ENCODE data around the gene ABCD1.

The ABCD1 gene

DNA sequence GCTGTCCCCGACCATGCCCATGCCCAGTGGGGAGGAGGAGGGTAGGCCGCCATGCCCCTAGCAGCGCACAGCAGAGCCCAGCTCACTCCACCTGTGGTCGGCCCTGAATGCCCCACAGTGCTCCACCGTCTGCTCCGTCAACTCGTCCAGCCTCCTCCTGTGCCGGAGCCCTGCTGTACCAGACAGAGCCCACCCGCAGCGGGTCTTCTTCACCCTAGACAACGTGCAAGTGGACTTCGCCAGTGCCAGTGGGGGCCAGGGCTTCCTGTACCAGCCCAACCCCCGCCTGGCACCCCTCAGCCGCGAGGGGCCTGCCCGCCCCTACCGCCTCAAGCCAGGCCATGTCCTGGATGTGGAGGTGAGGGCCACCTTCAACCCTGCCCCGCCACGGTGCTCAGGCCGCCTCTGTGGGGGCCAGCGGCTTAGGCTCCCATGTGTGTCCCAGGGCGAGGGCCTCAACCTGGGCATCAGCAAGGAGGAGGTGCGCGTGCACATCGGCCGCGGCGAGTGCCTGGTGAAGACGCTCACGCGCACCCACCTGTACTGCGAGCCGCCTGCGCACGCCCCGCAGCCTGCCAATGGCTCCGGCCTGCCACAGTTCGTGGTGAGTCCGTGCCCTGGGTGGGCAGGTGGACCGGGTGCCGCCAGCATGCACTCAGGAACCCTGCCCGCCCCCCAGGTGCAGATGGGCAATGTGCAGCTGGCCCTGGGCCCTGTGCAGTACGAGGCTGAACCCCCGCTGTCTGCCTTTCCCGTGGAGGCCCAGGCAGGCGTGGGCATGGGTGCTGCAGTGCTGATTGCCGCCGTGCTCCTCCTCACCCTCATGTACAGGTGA is 49.3 kb downstream of the ABCD1 start:
- no peak for DNase-seq (ENCODE audit: low spot score)

DNA sequence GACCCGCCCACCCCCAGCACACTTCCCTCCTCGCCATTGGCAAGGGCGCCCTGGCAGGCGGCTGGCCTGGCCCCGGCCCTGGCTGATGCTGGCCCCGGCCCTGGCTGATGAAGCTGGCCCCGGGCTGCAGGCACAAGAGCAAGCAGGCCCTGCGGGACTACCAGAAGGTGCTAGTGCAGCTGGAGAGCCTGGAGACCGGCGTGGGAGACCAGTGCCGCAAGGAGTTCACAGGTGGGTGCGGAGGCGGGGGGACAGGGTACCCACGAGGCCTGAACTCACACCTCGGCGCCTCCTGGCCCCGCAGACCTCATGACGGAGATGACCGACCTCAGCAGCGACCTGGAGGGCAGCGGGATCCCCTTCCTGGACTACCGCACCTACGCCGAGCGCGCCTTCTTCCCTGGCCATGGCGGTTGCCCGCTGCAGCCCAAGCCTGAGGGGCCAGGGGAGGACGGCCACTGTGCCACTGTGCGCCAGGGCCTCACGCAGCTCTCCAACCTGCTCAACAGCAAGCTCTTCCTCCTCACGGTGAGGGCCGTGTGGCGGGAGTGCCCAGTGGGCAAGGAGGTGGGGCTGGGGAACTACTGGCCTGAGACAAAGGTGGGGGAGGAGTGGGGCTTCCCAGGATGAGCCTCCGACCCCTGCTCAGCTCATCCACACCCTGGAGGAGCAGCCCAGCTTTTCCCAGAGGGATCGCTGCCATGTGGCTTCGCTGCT is 50.1 kb downstream of the ABCD1 start:
- no peak for DNase-seq (ENCODE audit: low spot score)

DNA sequence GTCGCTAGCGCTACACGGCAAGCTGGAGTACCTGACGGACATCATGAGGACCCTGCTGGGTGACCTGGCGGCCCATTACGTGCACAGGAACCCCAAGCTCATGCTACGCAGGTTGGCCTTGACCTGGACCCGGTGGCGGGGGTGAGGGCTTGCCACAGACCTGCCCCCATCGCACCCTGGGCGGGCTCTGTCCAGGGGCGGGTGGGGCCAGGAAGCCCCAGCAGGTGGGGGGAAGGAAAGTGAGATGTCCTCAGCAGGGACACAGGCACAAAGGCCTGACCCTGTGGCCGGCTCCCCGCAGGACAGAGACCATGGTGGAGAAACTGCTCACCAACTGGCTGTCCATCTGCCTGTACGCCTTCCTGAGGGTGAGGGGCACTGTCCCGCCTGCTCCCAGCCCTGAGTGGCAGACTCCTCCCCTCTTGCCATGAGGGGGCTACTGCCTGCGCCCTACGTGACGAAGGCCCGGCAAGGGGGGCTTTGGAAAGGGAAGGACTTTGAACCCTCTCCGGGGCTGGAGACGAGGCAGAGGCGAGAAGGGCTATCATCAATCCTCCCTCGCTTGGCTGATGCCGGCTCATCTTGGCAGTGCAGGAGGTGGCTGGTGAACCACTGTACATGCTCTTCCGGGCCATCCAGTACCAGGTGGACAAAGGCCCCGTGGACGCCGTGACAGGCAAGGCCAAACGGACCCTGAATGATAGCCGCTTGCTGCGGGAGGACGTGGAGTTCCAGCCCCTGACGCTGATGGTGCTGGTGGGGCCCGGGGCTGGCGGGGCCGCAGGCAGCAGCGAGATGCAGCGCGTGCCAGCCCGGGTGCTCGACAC is 50.9 kb downstream of the ABCD1 start:
- DNase-seq (ENCODE audit: low spot score) = no peak

DNA sequence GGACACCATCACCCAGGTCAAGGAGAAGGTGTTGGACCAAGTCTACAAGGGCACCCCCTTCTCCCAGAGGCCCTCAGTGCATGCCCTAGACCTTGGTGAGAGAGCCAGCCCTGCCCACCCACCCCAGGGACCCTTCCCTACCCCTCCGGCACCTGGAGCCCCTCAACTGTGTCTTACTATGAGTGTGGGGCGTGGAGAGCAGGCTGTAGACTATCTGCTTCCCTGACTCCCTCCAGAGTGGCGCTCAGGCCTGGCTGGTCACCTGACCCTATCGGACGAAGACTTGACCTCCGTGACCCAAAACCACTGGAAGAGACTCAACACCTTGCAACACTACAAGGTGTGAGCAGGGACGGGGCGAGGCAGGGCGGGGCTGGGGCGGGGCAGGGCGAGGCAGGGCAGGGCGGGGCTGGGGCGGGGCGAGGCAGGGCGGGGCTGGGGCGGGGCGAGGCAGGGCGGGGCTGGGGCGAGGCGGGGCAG is 51.5 kb downstream of the ABCD1 start:
- no peak for DNase-seq (ENCODE audit: low spot score)

DNA sequence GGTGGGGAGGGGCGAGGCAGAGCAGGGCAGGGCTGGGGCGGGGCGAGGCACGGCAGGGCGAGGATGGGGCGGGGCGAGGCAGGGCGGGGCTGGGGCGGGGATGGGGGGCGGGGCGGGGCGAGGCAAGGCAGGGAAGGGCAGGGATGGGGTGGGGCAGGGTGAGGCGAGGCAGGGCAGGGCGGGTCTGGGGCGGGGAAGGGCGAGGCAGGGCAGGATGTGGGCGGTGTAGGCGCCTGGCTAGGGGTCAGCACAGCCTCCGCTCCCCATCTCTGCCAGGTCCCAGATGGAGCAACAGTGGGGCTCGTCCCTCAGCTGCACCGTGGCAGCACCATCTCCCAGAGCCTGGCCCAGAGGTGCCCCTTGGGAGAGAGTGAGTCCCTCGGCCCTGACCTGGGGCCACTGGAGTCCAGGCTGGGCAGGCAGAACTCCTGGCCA is 52.0 kb downstream of the ABCD1 start:
- no peak for DNase-seq (ENCODE audit: low spot score)

DNA sequence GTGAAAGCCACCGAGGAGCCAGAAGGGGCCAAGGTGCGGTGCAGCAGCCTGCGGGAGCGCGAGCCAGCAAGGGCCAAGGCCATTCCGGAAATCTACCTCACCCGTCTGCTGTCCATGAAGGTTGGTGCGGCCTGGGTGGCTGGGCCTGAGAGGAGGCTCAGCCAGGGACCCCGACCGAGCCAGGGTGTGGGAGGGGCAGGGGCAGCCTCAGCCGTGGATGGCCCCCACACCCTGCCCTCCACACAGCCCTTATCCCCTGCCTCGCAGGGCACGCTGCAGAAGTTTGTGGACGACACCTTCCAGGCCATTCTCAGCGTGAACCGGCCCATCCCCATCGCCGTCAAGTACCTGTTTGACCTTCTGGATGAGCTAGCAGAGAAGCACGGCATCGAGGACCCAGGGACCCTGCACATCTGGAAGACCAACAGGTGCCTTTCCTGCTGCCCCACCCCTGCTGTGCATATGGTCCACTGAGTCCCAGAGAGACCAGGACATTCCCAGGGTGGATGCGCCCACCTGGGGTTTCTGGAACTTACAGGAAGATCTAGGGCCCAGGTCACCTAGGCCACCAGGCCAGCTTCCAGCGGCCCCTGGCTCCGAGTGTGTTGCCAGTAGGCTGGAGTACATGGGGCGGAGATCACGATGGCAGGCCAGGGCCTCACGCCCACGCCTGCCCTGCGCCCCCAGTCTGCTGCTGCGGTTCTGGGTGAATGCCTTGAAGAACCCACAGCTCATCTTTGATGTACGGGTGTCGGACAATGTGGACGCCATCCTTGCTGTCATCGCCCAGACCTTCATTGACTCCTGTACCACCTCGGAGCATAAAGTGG is 52.8 kb downstream of the ABCD1 start:
- no peak for DNase-seq (ENCODE audit: low spot score)

DNA sequence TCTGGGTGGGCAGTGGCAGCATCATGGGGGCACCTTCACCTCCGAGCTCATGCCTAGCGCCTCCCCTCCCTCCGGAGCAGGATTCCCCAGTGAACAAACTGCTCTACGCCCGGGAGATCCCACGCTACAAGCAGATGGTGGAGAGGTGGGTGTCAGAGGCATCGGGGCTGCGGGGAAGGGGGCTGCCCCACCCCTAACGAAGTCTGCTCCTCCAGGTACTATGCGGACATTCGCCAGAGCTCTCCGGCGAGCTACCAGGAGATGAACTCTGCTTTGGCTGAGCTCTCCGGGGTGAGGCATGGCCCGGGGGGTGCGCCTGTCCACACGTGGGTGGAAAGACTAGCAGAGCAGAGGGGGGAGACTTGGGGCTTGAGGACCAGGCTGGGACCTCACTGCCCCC is 53.5 kb downstream of the ABCD1 start:
- no peak for DNase-seq (ENCODE audit: low spot score)

DNA sequence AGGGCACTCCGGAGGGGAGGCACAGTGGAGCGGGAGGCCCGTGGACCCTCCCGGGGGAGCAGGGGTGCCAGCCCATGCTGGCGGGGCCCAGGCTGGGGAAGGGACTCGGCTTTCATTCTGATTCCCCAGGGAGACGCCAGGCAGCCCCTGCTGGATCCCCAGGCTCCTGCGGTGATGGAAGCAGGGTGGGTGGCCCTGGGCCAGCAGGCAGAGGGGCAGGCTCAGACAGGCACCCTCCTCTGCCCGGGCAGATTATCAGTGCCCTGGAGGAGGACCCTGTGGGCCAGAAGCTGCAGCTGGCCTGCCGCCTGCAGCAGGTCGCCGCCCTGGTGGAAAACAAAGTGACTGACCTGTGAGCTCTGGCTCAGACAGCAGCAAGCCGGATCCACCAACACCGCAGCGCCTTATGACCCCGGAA is 54.0 kb downstream of the ABCD1 start:
- DNase-seq (ENCODE audit: low spot score) = no peak

DNA sequence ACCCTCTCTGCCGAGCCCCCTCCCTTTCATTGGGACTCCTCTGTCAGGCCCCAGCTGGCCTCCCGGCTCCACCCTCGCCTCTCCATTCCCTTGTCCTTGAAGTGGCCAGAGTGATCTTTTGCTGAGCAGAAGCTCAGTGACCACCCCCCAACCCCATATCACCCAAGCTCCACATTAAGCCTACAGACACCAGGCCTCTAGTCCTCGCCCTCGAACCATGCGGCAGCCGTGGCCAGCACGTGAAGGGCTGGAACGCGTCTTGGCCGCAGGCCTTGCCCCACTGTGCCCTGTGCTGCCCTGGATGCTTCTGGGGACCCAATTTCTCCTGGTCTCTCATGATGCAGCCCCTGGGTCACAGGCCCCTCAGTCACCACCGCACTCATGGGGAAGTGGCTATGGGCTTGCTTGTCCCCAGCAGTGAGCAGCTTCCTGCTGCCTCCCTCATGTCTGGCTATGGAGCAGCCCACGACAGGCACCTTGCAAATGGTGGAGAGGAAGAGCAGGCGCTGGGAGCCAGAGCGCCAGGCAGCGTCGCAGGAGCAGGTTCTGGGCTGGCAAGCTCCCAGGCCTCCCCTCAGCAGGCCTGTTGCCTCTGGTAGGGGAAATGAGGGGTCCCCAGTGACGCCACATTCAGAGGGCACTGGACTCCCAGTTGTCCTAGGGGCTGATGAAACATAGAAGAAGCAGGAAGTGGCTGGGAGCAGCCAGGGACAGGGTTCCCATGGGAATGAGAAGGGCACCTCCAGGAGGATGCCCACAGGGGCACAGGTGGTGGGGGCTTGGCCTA is 55.4 kb downstream of the ABCD1 start:
- no peak for DNase-seq (ENCODE audit: low spot score)

DNA sequence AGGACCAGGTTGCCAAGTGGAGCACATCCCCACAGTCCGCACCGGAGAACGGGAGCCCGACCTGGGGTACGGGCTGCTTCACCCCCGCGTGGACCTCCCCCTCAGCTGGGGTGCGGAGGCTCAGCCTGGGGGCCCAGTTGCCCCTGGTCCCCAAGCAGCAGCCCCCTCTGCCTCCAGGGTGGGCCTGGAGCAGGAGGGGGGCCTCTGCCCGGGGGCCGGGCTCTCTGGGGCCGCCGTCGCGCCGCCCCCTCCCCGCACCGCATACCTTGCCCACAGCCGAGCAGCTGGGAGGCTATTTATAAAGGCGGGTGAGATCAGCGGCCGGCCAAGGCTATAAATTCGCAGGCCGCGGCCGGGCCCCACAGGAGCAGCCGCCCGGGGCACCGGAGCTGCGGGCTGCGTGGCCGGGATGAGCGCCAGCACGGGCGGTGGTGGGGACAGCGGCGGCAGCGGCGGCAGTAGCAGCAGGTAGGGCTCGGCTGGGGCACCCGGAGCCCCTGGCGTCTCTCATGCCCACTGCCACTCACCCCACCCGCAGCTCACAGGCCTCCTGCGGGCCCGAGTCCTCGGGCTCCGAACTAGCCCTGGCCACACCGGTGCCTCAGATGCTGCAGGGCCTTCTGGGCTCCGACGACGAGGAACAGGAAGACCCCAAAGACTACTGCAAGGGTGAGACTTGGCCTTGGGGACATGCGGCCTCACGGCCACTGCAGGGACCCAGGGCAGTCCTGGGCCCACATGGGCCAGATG is 56.2 kb downstream of the ABCD1 start, which contains the start of gene SRPK3:
TSS of gene SRPK3 (plus strand) at position 364 of the 750 bp plus-strand sequence. CDS start at position 410, 46 bp downstream.
- no peak for DNase-seq (ENCODE audit: low spot score)

DNA sequence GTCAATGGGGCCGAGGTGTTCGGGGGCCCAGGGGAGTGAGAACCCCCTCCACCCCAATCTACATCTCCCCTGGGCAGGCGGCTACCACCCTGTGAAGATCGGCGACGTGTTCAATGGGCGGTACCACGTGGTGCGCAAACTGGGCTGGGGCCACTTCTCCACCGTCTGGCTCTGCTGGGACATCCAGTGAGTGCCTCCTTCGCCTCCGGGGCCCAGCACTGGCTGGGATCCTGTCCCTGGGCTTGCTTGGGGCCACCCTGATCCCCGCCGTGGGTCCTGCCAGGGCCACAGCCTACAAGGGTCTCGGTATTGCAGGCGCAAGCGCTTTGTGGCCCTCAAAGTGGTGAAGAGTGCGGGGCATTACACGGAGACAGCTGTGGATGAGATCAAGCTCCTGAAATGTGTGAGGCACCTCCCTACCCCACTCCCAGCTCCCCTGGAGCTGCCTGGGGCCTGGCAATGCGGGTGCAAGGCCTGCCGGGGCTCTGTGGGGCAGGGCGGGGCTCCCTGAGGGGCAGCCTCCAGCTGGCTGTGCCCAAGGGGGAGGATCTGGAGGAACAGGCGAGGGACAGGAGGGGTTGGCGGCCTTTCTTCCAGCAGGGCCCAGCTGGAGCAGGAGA is 56.9 kb downstream of the ABCD1 start:
- no peak for DNase-seq (ENCODE audit: low spot score)

DNA sequence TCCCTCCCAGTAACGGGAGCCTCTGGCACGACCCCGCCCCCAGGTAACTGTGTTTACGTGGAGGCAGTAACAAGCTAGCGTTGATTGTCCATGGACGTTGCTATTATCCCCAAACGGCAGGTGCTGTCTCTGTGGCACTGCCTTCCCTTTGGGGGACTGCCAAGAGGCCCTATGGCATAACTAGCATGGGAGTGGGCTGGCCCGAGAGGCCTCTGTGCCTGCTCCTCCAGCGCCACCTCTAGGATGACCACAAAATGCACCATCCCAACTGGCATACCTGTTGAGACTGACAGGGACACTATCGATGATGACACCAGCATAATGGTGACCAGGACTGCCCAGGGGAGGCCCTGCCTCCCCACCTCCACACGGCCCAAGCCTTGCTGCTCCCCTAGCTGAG is 57.7 kb downstream of the ABCD1 start:
- DNase-seq (ENCODE audit: low spot score) = no peak

DNA sequence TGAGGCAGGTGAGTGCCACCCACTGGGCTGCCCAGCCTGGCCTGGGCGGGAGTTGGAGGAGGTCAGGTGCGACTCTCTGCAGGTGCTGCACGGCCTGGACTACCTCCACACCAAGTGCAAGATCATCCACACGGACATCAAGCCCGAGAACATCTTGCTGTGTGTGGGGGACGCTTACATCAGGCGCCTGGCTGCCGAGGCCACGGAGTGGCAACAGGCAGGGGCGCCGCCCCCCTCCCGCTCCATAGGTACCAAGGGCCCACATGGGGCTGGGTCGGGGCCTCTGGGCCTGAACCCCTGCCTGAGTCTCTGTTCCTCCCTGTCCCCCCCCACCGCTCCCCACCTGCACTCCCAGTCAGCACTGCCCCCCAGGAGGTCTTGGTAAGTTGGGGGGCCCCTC is 58.2 kb downstream of the ABCD1 start:
- DNase-seq (ENCODE audit: low spot score) = no peak

DNA sequence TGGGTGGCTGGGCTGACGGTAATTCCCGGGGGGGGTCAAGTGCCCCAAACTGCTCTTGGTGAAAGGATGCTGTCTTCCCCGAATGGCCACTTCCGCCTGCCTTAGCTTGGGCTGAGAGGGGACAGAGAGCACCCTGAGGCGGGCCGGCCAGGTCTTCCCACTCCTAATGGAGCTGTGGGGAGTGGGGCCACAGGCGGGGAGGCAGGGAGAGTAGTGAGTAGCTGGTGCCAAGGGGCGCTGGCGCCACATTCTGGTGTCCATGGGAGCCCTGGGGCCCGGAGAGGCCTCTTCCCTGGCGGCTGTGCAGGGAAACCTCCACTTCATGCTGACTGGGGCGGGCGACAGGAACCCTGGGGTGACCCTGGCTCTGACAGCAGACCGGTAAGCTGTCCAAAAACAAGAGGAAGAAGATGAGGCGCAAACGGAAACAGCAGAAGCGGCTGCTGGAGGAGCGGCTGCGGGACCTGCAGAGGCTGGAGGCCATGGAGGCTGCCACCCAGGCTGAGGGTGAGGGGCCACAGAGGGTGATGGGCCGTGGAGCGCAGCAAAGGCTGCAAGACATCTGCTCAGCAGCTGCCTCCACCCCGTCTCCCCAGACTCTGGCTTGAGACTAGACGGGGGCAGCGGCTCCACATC is 58.8 kb downstream of the ABCD1 start:
- DNase-seq (ENCODE audit: low spot score) = no peak

DNA sequence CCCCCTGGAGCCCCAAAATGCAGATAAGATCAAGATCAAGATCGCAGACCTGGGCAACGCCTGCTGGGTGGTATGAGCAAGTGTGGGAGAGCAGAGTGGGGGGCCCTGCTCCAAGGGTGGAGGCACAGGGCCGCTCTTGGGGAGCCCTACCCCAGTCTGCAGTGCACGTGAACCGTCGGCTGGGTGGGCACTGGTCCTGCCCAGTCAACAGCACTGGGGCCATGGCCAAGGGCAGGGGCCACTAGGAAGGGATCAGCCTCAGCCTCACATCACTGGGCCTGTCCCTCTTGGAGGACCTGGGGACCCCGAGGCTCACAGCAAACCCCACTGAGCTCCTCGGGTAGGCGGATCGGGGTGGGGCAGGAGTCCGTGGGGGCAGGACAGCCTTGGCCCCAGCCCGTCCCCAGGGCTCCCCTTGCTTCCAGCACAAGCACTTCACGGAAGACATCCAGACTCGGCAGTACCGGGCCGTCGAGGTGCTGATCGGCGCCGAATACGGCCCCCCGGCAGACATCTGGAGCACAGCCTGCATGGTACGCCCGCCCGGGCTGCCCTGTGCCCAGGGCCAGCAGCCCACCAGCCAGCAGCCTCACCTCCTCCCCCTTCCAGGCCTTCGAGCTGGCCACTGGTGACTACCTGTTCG is 59.8 kb downstream of the ABCD1 start:
- no peak for DNase-seq (ENCODE audit: low spot score)

DNA sequence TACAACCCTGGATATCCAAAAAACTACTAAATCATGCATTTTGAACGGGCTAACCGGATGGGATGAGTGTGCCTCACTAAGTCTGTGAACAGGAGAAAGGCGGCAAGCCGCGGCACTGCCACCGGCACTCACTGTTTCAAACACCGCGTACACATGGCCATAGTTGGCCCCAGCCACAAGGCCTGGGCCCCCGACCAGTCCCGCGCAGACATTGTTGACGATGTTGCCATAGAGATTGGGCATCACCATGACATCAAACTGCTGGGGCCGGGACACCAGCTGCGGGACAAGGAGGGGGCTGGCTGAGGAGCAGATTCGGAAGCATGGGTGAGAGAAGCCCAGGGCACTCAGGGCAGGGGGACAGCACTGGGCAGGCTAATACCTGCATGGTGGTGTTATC is 62.0 kb downstream of the ABCD1 start:
- no peak for DNase-seq (ENCODE audit: low spot score)

DNA sequence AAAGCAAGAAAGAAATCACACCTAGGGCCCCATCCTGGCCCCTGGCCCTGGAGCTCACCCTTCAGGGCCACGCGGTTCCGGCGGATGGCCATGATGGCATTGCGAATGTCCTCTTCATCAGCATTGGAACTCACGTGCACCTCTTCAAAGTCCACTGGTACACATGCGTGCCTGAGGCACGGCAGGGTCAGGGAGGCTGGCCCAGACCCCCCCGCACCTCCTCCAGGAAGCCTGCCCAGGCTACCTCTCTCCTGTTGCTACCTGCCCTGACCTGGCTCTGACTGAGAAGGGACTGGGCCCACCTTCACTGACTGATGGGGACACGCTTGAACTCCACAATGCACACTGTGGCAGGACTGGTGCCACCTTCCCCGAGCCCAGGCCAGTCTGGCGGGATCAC is 65.0 kb downstream of the ABCD1 start:
- DNase-seq (ENCODE audit: low spot score) = no peak

DNA sequence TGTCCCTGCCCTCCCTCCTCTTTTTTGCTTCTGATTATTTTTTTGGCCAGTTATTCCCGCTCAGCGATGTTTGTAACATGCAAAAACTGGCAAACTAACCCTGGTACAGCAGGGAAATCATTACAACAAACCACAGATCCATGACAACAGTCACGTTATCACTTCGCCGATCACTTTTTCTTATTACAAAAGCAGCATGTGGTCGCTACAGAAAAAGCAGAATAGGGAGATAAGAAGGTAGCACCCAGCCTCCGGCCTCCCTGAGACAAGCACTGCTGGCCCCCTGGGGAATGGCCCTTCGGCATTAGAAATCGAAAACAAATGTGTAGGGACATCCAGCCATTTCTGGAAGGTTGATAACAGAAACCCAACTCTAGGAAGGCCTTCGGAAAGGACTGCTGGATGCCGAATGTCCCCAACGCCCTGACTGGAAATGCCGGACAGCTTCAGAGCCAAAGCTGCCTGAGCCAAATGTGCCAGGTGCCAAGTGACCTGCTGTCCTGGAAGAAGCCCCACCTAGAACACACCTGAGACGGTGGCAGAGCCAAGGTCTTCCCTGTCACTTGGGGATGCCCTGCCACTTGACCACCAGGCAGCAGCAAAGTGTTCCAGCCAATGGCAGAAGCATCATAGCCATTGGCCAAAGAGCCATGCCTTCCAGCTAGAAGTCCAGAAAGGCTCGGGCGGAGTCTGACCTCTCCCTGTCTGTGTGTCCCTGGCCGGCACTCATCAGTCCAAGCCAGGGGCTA is 66.6 kb downstream of the ABCD1 start:
- DNase-seq (ENCODE audit: low spot score) = peak; percentile 51

Data from cerebellar cortex (tissue), 1 donor.